Measurements from ENCODE around the gene KCNIP1.
A peak's percentile ranks its signal among the peaks of the same experiment; 100 is the strongest.
"Not testable (repeated sequence)": the region's sequence is repeated elsewhere in the genome, so short reads cannot be mapped to it uniquely, and the experiment has no call there.

Gene KCNIP1

DNA sequence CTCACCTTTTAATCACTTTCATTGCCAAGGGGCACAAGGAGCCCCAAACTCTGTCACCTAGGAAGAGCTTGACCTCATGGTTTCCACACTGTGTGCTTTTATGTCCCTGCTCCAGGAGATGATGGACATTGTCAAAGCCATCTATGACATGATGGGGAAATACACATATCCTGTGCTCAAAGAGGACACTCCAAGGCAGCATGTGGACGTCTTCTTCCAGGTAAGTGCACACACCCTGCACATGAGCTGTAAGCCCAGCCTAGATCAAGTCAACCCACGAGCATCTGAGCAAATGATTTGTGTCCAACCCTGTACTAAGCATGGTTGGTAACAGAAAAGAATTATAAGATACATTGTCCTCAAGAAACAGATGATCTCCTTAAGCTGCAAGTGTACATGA is 228.9 kb downstream of the KCNIP1 start:
- DNase-seq = no peak

- no peak for DNase-seq
Observed at GRCh38 chr5:170736966-170737365, 233.1 kb downstream of the KCNIP1 start.

GRCh38 chr5:170737591-170737990 is 233.8 kb downstream of the KCNIP1 start:
- no peak for DNase-seq

DNA sequence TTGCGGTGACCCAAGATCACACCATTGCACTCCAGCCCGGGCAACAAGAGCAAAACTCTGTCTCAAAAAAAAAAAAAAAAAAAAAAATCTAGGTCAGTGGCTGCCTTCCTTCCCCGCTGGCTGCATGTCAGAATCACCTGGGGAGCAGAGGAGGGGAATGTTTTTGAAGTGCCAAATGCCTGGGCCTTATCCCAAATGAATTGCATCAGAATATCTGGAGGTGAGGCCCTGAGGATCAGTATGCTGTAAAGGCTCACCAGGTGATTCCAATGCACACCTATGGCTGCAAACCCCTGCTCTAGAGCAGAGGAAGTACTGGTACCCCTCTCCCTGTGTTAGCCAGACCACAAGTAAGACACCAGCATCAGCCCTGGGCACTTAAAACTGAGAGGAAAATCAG is 235.0 kb downstream of the KCNIP1 start:
- DNase-seq = no peak

- no peak for DNase-seq
Observed at GRCh38 chr5:170739446-170739845, 235.6 kb downstream of the KCNIP1 start.

- DNase-seq = no peak
Observed at GRCh38 chr5:170740551-170741205, 236.9 kb downstream of the KCNIP1 start.

GRCh38 chr5:170741801-170742200 is 238.0 kb downstream of the KCNIP1 start:
- DNase-seq = no peak

DNA sequence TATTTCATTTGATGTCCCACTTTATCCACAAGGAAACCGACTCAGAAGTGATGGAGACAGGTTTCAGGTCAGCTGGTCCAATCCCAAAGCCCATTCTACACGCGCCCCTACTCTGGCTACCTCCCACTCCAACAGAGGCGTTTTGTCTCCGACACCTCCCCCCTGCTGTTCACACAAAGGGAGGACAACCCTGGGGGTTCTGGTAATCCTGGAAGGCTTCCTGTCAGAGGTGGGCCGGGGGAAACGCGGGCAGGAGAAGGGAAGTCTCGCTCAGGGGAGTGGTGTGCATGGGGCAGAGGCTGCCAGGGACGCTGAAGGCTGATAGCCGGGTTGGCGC is 240.0 kb downstream of the KCNIP1 start:
- no peak for DNase-seq

GRCh38 chr5:170745481-170746071 is 241.8 kb downstream of the KCNIP1 start:
- DNase-seq = no peak

DNA sequence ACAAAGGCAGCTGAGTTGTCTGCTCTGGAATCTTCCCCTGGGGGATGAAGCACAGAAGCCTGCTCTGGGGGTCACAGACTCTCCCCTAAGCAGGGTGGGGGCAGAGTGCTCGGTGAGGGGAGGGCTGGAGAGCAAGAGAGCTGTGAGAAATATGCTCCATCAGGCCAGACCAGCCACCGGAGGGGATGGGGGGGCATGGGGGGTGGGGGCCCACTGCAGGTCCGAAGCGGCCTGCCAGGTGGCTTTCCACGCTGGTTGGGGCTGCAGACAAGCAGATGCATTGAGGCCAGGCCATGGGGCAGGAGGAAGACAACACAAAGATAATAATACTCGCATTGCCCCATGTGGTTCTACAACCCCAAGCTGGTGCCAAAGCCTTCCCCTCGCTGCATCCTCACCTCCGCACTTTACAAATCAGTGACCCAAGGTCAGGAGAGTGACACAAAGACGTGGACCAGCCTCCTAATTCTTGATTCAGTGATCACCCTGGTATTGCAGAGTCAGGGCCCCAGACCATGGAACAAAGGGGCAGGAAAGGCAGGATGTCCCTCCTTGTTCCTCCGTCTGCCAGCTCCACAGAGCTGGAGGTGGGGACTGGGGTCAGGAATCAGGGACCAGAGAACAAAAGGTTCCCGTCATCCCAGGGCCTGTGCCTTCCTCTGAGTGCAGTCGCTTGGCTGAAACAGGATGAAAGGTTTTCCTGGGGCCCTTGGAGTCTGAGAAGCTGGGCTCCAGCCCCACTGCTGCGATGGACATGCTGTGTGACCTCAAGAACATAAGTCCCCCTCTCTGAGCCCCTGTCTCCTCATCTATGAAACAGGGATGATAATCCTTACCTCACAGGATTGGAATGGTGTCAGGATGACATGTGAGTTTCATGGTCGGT is 242.5 kb downstream of the KCNIP1 start:
- no peak for DNase-seq

DNA sequence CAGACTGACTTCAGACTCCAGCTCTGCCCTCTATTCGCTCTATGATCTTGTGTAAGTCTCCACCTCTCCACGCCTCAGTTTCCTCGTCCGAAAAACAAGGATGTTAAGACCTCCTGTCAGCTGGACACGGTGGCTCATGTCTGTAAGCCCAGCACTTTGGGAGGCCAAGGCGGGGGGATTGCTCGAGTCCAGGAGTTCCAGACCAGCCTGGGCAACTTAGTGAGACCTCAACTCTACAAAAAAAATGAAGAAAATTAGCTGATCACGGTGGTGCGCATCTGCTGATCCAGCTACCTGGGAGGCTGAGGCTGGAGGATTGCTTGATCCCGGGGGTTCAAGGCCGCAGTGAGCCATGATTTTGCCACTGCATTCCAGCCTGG is 243.1 kb downstream of the KCNIP1 start:
- no peak for DNase-seq

DNA sequence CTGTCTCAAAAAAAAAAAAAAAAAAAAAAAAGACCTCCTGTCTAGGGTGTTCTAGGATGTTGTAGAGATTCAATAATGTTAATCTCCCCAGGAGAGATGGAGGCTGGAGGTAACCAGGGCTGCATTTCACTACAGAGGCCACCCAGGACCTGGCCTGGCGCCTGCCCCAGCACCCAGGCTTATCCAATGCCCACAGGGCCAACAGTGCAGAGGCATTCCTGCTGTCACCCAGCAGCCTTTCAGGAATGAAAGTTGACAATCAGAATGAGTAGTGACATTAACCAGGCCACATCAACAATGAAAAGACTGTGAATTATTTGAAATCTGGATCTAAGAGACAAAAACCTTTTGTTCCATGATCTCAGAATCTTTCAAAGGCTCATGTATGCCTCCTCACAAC is 243.5 kb downstream of the KCNIP1 start:
- no peak for DNase-seq

GRCh38 chr5:170747851-170748250 is 244.0 kb downstream of the KCNIP1 start:
- peak in 1 of 2 experiments; percentile 10 for DNase-seq

GRCh38 chr5:170748951-170749471 is 245.2 kb downstream of the KCNIP1 start:
- DNase-seq = no peak

DNA sequence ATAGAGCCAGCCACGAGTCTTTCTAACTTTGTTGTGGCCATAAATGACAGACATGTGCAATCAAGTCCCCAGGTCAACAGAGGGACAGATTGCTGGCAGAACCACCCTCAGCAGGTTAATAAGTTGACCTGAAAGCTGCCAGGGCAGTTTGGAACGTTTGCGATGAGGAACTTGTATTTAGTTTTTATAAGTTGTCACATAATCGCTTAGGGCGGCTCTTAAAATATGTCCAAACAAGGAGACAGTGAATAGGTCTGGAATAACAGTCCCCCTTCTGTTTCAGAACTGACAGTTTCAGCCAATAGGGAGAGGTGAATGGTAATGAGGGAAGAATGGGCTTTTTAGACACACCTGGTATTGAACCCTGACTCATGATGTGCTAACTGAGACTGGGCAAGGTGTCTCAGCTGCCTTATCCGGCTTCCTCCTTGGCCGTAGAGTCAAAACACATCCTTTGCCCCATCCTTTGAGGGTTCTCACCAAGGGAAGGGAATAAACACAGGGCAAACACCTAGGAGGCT is 246.2 kb downstream of the KCNIP1 start:
- no peak for DNase-seq

- no peak for DNase-seq
Observed at GRCh38 chr5:170750791-170751190, 247.0 kb downstream of the KCNIP1 start.

DNA sequence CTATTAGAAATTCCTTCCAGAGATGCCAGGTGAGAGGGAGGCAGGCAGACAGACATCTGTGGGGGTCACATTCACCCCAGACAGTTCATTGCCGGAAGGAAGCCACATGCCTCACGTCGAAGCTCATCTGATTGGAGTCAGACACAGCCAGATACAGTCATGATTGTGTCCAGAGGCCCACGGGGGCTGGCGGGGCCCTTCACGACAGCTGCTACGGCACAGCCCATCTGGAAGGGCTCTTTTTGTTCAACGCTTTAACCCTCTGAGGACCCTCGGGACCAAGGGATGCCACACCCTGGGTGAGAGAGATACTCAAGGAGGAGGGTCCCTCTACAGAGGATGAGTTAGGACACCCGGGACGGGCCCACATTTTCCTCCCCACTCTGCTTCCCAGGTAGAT is 247.8 kb downstream of the KCNIP1 start:
- no peak for DNase-seq

DNA sequence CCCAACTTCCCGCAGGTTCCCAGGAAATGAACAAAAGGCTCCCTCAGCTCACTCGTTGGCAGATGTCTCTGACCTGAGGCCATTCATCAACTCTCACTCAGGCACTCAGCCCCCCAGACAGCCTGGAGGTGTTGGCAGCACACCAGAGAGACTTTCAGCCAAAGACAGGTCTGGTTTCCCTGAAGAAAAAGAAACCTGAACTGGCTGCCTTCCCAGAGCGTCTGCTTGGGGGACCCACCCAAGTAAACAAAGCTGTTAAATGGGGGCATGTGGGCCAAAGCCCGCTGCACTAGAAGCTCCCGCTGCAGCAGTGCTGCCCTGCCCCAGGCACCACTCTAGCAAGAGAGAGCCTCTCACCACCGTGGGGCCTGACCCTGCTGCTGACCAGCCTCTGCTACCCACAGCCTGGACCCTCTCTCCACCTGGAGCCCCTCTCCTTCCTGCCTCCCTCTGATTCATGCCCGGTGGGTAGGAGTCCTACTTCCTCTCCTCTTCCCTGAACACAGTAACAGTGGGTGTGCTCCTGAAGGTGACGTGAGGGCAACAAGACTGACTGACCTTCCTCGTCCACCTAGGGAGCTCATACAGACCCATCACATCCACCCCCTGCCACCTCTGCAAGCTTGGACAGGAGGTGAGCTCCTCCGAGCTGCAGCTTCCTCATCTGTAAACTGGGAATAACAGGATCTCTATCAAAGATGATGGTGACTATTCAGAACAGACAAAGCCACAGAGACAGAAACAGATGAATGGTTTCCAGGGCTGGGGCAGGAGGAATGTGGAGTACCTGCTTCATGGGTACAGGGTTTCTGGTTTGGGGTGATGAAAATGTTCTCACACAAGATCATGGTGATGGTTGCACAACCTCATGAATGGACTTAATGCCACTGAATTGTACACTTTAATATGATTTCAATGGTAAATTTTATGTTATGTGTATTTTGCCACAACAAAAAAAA is 248.7 kb downstream of the KCNIP1 start:
- DNase-seq = peak; percentile 34 to 47

DNA sequence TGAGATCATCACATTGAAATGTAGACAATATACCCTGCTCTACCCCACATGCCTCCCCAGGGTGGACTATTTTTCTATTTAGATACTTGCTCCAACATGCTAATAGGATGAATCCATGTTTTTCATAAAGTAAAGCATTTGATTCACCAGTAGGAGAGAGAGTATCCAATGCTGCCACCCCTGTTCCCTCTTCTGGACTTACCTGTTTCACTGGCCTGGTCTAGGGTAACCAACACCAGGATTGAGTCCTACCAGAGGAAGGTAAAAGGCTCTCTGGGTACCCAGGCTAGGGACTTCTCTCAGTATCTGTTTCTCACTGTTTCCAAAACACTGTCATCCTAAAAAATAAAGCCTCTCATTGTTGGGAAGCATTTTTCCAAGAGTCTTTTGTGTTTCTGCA is 249.5 kb downstream of the KCNIP1 start:
- no peak for DNase-seq

DNA sequence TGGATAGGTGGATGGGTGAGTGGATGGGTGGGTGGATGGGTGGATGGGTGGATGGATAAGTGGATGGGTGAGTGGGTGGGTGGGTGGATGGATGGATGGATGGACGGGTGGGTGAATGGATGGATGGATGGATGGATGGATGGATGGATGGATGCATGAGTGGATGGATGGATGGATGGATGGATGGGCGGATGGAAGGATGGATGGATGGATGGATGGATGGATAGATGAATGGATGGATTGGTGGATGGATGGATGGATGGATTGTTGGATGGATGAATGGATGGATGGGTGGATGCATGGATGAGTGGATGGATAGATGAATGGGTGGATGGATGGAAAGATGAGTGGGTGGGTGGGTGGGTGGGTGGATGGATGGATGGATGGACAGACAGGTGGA is 250.7 kb downstream of the KCNIP1 start:
- DNase-seq = not testable (repeated sequence)

GRCh38 chr5:170755679-170756456 is 252.0 kb downstream of the KCNIP1 start:
- DNase-seq = peak; percentile 23 to 45

GRCh38 chr5:170756691-170757090 is 252.9 kb downstream of the KCNIP1 start:
- DNase-seq = no peak

All from NCI-H2081 (cell line).